Fibroblast of skin of right biceps (primary cell): ENCODE measurements around the gene FKBP5.
"Not testable (repeated sequence)": the region's sequence is repeated elsewhere in the genome, so short reads cannot be mapped to it uniquely, and the experiment has no call there.

ENCODE experiments used
- DNase-seq: peaks from one replicate; pipeline ENCODE4 v3.0.0-alpha.2; 2013

The FKBP5 gene

GRCh38 chr6:35687658-35688604 is 784 bp downstream of the FKBP5 start:
- DNase-seq = peak; percentile 41

GRCh38 chr6:35686873-35687555 is 1.7 kb downstream of the FKBP5 start:
- DNase-seq = no peak

DNA sequence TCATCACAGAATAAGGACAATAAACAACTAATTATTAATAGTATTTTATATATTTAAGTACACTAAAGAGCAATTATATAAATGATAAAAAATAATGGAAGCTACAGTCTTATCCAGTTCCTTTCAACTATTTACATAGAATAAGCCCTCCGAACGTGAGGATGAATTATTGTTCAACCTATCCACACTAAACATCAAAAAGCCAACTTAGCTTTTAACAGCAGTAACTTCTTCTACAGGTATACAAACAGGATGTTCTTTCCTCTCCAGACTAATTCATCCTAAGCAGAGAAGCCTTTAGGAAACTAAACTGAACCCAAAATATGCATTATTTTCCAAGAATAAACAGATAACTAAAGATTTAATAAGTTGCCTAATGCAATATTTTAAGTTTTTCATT is 2.3 kb downstream of the FKBP5 start:
- no peak for DNase-seq

- DNase-seq = no peak
Measured at GRCh38 chr6:35683267-35683666, 5.4 kb downstream of the FKBP5 start.

GRCh38 chr6:35681298-35681697 is 7.4 kb downstream of the FKBP5 start:
- DNase-seq = no peak

DNA sequence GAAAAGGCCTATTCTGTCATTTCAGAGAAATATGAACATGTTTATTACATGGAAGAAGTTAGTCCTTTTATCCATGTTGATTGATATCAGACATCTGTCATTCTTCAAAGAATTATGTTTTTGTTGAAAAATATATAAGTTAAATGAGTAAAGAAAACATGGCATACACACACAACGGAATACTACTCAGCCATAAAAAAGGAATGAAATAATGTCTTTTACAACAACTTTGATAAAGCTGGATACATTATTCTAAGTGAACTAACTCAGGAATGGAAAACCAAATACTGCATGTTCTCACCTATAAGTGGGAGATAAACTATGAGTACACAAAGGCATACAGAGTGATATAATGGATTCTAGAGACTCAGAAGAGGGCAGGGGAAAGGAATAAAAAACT is 9.3 kb downstream of the FKBP5 start:
- DNase-seq = no peak

DNA sequence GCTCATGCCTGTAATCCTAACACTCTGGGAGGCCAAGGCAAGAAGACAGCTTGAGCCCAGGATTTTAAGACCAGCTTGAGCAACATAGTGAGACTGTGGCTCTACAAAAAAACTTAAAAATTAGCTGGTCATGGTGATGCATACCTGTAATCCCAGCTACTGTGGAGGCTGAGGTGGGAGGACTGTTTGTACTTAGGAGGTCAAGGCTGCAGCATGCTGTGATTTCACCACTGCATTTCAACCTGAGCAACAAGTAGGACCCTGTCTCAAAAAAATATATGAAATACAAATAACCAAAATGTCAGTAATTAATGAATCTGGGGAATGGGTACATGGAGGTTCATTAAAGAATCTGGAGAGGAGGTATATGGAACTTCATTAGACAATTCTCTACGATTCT is 9.9 kb downstream of the FKBP5 start:
- DNase-seq = no peak

- peak; percentile 72 for DNase-seq
Measured at GRCh38 chr6:35678021-35678654, 10.6 kb downstream of the FKBP5 start.

DNA sequence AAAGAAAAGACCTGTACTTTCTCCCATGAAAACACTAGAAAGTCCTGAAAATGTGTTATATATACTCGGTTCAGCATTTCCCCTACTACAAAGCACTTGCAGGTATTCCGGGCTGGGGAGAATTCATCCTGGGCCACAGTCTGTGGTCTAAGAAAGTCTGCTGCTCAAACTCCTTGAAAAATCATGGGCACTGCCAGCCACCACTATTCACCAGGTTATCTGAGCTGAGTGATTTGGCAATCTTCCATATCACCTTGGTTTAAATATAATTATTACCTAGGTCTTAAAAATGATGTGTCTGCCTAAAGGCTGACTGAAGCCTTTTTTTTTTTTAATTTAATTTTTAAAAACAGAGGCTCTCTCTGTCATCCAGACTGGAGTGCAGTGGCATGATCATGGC is 11.3 kb downstream of the FKBP5 start:
- DNase-seq = no peak

- DNase-seq = no peak
Measured at GRCh38 chr6:35675871-35676459, 12.8 kb downstream of the FKBP5 start.

- DNase-seq = no peak
Measured at GRCh38 chr6:35674594-35674993, 14.1 kb downstream of the FKBP5 start.

- no peak for DNase-seq
Measured at GRCh38 chr6:35673755-35674154, 15.0 kb downstream of the FKBP5 start.

DNA sequence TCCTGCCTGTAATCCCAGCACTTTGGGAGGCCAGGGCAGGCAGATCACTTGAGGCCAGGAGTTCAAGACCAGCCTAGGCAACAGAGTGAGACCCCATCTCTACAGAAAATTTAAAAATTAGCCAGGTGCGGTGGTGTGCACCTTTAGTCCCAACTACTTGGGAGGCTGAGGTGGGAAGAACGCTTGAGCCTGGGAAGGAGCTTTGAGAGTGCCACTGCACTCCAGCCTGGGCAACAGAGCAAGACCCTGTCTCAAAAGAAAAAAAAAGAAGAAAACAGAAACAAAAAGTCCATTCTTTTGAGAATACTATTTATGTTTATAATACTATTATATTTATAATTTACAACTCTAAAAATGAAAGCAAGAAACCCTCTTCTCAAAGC is 15.4 kb downstream of the FKBP5 start:
- DNase-seq = not testable (repeated sequence)

DNA sequence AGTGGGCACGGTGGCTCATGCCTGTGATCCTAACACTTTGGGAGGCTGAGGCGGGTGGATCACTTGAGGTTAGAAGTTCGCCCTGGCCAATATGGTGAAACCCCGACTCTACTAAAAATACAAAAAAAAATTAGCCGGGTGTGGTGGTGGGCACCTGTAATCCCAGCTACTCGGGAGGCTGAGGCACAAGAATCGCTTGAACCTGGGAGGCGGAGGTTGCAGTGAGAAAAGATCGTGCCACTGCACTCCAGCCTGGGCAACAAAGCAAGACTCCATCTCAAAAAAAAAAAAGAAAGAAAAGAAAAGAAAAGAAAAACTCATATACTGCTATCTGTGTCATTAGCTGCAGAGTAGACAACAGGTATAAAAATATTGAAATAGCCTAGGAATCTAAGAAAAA is 18.3 kb downstream of the FKBP5 start:
- not testable (repeated sequence) for DNase-seq

GRCh38 chr6:35669451-35670045 is 19.2 kb downstream of the FKBP5 start:
- DNase-seq = no peak

DNA sequence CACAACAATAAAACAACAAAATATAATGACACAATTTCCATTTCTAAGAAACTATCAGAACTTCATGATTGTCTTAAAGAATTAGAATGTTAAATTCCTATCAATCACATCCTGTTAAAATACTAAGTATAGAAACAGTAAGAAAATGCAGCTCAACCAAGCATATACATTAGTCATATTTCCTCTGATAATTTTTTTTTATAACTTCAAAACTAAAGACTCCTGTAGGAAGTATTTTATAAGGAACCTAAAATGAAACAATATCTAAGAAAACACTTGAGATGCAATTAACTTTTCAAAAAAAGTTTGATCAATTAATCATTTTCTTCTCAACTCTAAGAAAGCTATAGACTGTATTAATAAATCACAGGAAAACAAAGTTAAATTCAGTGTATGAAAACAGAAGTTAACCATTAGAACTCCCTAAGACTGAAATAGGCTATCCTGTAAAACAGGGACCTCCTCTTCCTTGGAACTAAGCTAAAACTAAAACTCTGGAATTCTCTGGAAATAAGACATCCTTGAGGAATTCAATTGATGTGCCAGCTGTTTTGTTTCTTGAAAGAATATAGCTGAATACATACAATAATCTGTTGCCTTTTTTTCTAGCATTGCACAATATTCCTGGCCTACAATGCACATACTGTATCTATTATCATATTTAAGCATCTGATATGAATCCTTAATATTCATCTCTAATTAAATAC is 19.8 kb downstream of the FKBP5 start:
- DNase-seq = peak; percentile 72

- no peak for DNase-seq
Measured at GRCh38 chr6:35668096-35668495, 20.6 kb downstream of the FKBP5 start.

GRCh38 chr6:35665573-35665972 is 23.1 kb downstream of the FKBP5 start:
- DNase-seq = no peak

GRCh38 chr6:35664945-35665344 is 23.8 kb downstream of the FKBP5 start:
- DNase-seq = no peak

DNA sequence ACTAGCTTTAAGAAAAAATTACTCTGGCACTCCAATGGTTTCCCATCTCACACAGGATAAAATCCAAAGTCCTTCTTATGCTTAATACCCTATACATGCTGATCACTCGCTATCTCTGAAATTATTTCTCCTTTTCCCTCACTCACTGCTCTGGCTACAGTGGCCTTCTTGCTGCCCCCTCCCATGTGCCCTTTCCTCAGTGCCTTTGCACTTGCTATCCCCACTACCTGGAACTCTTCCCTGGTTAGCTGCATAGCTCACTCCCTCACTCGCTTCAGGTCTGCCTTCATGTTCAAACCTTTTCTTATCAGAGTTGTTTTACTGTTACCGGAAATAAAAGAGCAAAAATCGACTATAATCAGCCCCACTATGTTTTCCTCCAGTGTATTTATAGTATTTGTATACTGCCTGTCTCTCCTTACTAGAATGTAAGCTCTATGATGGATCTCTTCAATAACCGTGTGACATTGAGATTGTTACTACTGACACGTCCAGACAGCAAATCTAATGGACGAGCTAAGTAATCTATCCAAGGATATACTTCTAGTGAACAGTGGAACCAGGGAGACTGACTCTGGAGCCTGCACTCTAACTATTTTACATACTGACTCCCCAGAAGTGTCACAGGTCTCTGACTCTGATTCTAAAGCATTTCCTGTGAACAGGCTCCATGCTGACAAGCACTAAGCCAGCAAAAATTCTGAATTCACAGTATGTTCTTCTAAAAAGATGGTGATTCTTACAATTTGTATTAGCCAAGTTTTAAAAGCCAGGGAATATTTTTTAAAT is 25.1 kb downstream of the FKBP5 start:
- peak; percentile 86 for DNase-seq

DNA sequence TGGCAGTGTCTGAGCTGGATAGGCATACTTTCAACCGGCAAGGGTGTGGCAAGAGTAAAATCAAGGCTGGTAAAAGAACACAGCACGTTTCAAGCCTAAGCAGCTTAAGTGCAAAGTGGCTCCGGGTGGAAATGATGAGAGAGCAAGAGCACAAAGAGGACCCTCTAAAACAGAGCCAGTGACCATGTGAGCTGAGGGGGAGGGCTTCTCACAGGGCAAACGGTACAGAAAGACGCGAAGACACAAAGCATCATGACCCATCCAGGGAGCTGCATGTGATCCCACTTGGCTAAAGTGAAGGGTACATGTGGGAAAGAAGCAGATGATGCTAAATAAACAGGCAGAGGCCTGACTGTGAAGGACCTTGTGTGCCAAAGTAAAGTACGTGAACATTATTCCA is 25.7 kb downstream of the FKBP5 start:
- no peak for DNase-seq
